IMR-90 (cell line): ENCODE measurements around the gene CDK6. TPM values are rescaled to one million over a fixed set of nuclear protein-coding genes. Genes with fewer than 3 reads are reported as not detected.

ENCODE experiments used
- ATAC-seq: fragments of 200-7000 bp; cut with Tn5 transposase; 2 replicates; pipeline ENCODE4 v1.9.1; 2020; ENCODE audit warnings: low read depth, mild to moderate bottlenecking, moderate library complexity
- BruUV-seq: library from RNA; stranded (reverse); fragments of 400-500 nt; replicated peaks from 2 replicates; lab custom pipeline; 2021; lab: Mats Ljungman, UMichigan
- CTCF ChIA-PET: fragments of 300-600 bp; formaldehyde crosslinking; extraction: SDS; loops from one replicate; lab custom pipeline; 2021; ENCODE audit warnings: antibody characterized with exemption; lab: Yijun Ruan, JAX
- POLR2A ChIA-PET: fragments of 300-600 bp; sonication (Branson Sonifier 250); formaldehyde crosslinking; loops from one replicate; lab custom pipeline; 2022; ENCODE audit warnings: antibody characterized with exemption; ENCODE audit not compliant: unreplicated experiment; lab: Charles Lee
- DNase-seq: peaks from one replicate; pipeline ENCODE4 v3.0.0; 2013
- H2AFZ ChIP-seq: replicated peaks from 2 replicates; pipeline ENCODE3; 2013; ENCODE audit warnings: low read length, mild to moderate bottlenecking; ENCODE audit not compliant: poor library complexity
- H2AK5ac ChIP-seq: 2 replicates; pipeline ENCODE4 v1.6.1; 2013; ENCODE audit warnings: low read depth, low read length, inconsistent platforms
- H2AK9ac ChIP-seq: replicated peaks from 2 replicates; pipeline ENCODE3; 2013; ENCODE audit warnings: mild to moderate bottlenecking, low read depth, low read length, moderate library complexity; ENCODE audit not compliant: poor library complexity
- H2BK120ac ChIP-seq: 2 replicates; pipeline ENCODE4 v1.6.1; 2013; ENCODE audit warnings: low read depth, low read length, inconsistent platforms
- H2BK15ac ChIP-seq: 3 replicates; pipeline ENCODE4 v1.6.1; 2013; ENCODE audit warnings: low read depth, low read length, inconsistent platforms
- H2BK20ac ChIP-seq: 2 replicates; pipeline ENCODE4 v1.6.1; 2013; ENCODE audit warnings: low read depth, mild to moderate bottlenecking, inconsistent platforms, low read length, moderate library complexity
- H2BK5ac ChIP-seq: 2 replicates; pipeline ENCODE4 v1.6.1; 2013; ENCODE audit warnings: mild to moderate bottlenecking, low read depth, low read length, inconsistent platforms; ENCODE audit not compliant: poor library complexity, severe bottlenecking
- H3K14ac ChIP-seq: replicated peaks from 2 replicates; pipeline ENCODE4 v1.6.1; 2013; ENCODE audit warnings: low read depth, low read length, inconsistent platforms
- H3K18ac ChIP-seq: 2 replicates; pipeline ENCODE4 v1.6.1; 2013; ENCODE audit warnings: low read depth, low read length, control low read depth
- H3K23ac ChIP-seq: 2 replicates; pipeline ENCODE4 v1.6.1; 2013; ENCODE audit warnings: low read depth, low read length, inconsistent platforms
- H3K27ac ChIP-seq: 2 replicates; pipeline ENCODE4 v1.5.1; 2013; ENCODE audit warnings: mild to moderate bottlenecking, control low read depth, low read length; ENCODE audit not compliant: insufficient read depth
- H3K27me3 ChIP-seq: 2 replicates; pipeline ENCODE4 v1.6.1; 2013; ENCODE audit warnings: low read length; ENCODE audit not compliant: control insufficient read depth, insufficient read depth
- H3K36me3 ChIP-seq: 2 replicates; pipeline ENCODE4 v1.6.1; 2013; ENCODE audit warnings: low read length, mixed read lengths; ENCODE audit not compliant: control insufficient read depth, insufficient read depth
- H3K4ac ChIP-seq: 2 replicates; pipeline ENCODE4 v1.6.1; 2013; ENCODE audit warnings: low read depth, low read length, inconsistent platforms
- H3K4me1 ChIP-seq: 2 replicates; pipeline ENCODE4 v1.6.1; 2013; ENCODE audit warnings: low read length, mixed read lengths; ENCODE audit not compliant: control insufficient read depth, insufficient read depth
- H3K4me2 ChIP-seq: 2 replicates; pipeline ENCODE4 v1.6.1; 2013; ENCODE audit warnings: low read depth, mild to moderate bottlenecking, control low read depth, low read length, moderate library complexity
- H3K4me3 ChIP-seq: 2 replicates; pipeline ENCODE4 v1.5.1; 2013; ENCODE audit warnings: low read depth, mild to moderate bottlenecking, control low read depth, low read length, moderate library complexity; ENCODE audit not compliant: insufficient read depth
- H3K56ac ChIP-seq: 2 replicates; pipeline ENCODE4 v1.6.1; 2013; ENCODE audit warnings: low read length, inconsistent platforms; ENCODE audit not compliant: insufficient read depth; ENCODE audit errors: extremely low read depth
- H3K79me1 ChIP-seq, 2 experiments: 2 replicates each; pipeline ENCODE4 v1.6.1; 2013; ENCODE audit warnings: low read length in 2 of 2, inconsistent platforms in 1 of 2, low read depth in 1 of 2
- H3K9ac ChIP-seq: 2 replicates; pipeline ENCODE4 v1.6.1; 2013; ENCODE audit warnings: low read depth, low read length, control low read depth
- H3K9me1 ChIP-seq: 2 replicates; pipeline ENCODE4 v1.6.1; 2013; ENCODE audit warnings: low read length, inconsistent platforms; ENCODE audit not compliant: insufficient read depth
- H3K9me3 ChIP-seq: 2 replicates; pipeline ENCODE4 v1.6.1; 2013; ENCODE audit warnings: low read length; ENCODE audit not compliant: control insufficient read depth, insufficient read depth
- H4K20me1 ChIP-seq: 2 replicates; pipeline ENCODE4 v1.6.1; 2013; ENCODE audit warnings: low read length, inconsistent platforms; ENCODE audit not compliant: insufficient read depth
- H4K5ac ChIP-seq: 2 replicates; pipeline ENCODE4 v1.6.1; 2013; ENCODE audit warnings: mild to moderate bottlenecking, low read depth, low read length, control low read depth
- H4K8ac ChIP-seq, 2 experiments: 2 replicates each; pipeline ENCODE4 v1.6.1; 2013; ENCODE audit warnings: low read depth in 2 of 2, low read length in 2 of 2, control low read depth in 1 of 2, inconsistent platforms in 1 of 2
- H4K91ac ChIP-seq: 2 replicates; pipeline ENCODE4 v1.6.1; 2013; ENCODE audit warnings: low read depth, low read length, inconsistent platforms; ENCODE audit not compliant: insufficient read depth
- CTCF ChIP-seq: conservative IDR thresholded peaks from 2 replicates; pipeline ENCODE4 v1.5.1; 2012; ENCODE audit warnings: mild to moderate bottlenecking, low read depth, low read length, improper control_type of control experiment
- RAD21 ChIP-seq: IDR thresholded peaks from 2 replicates; pipeline ENCODE4 v1.6.1; 2012; ENCODE audit warnings: low read length, improper control_type of control experiment
- RCOR1 ChIP-seq: IDR thresholded peaks from 2 replicates; pipeline ENCODE4 v1.6.1; 2012; ENCODE audit warnings: mild to moderate bottlenecking, low read length, improper control_type of control experiment; ENCODE audit not compliant: insufficient replicate concordance
- WGBS, 2 experiments: methylation state at CpG; one replicate each; pipeline versions ENCODE4 v1.1.5 to v1.1.7; 2013; ENCODE audit warnings: missing lambda C conversion rate in 2 of 2; ENCODE audit not compliant: insufficient read length in 1 of 2; ENCODE audit errors: extremely low coverage in 2 of 2; 5-methylcytosine and 5-hydroxymethylcytosine counted together
- dilution Hi-C: fragments of 300-500 bp; cut with HindIII; formaldehyde crosslinking; loops from one replicate; pipeline ENCODE4 v1.14.3; 2018; ENCODE audit warnings: low sequenced_read_pairs; ENCODE audit not compliant: unreplicated experiment
- in situ Hi-C: fragments of 300-500 bp; cut with MboI; formaldehyde crosslinking; loops from 3 replicates; pipeline ENCODE4 v1.14.3; 2019; ENCODE audit warnings: low sequenced_read_pairs, inconsistent platforms, mixed read lengths
- intact Hi-C: fragments of 100-400 bp; cut with micrococcal nuclease; formaldehyde crosslinking; loops from 2 replicates; pipeline ENCODE4 v1.10.0; 2022
- polyA plus RNA-seq, 3 experiments: library from polyadenylated mRNA; depleted of rRNA; stranded (reverse); fragments of >200 nt; gene quantifications; 2 replicates each; pipeline ENCODE4 v1.2.3, GENCODE V29; 2012; ENCODE audit warnings: low replicate concordance in 1 of 3
- total RNA-seq: library from RNA; depleted of rRNA; stranded (reverse); fragments of >200 nt; gene quantifications from 2 replicates; pipeline ENCODE4 v1.2.3, GENCODE V29; 2012

Gene CDK6
- total and polyA plus RNA-seq, 2 of the 4 experiments (the other 2 are of a cell fraction), result 21.5 to 195 TPM

DNA sequence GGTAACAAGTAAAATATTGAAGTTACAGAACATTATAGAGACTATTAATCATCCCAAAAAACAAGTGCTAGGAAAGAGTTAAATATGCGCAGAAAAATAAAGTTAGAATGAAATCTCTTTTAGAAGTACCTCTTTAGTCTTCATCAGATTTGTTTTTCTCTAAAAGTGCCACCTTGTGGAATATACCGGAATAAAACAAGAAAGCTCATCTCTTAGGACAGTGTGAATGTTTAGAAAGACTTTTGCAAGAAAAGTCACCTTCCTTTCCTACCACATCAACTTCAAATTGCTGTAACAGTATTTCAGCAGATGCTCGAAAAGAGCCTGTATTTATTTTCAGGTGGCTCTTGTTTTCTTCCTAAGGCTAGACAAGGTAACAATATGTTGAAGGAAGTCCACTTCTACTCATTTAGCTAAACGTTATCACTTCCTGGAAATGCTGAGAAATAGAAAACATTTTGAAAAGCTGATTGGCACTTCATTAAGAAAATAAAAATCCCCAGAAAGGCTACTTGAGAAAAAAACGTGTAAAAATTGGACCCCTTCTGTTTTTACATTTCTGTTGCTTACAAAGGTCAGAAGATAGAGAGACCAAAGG is 226.4 kb downstream of the CDK6 start:
- H2BK5ac ChIP-seq, result no peak overlapping the region
- DNase-seq (peak; percentile 37), ATAC-seq (peak; percentile 33; the same call in 1 of the 2 replicates)
- H4K91ac ChIP-seq, result no peak overlapping the region
- no peak overlapping the region for H3K4me2 ChIP-seq
- H3K18ac ChIP-seq, result no peak overlapping the region
- H3K23ac ChIP-seq, result no peak overlapping the region
- H4K20me1 ChIP-seq, result peaks cover 3% of the 10 kb centered on the region; the same call in 1 of the 2 replicates
- in situ Hi-C loops (no loop called here), dilution Hi-C loops (no loop called here), intact Hi-C loops (loop anchor here (5.0 kb wide), 1 partner anchor 83 kb away; the partner anchor contains the start of genes PEX1 and RBM48)
- H2BK20ac ChIP-seq, result no peak overlapping the region
- H3K27me3 ChIP-seq, result no peaks in the 10 kb centered on the region
- no peak overlapping the region for H3K56ac ChIP-seq
- H3K14ac ChIP-seq, result no peak overlapping the region
- no CpG with 5 or more reads among the region's 5 CpGs for WGBS, 2 experiments
- H4K8ac ChIP-seq, result no peak overlapping the region
- H3K4me1 ChIP-seq, result peaks cover 14% of the 10 kb centered on the region
- H2AK5ac ChIP-seq, result no peak overlapping the region
- TF ChIP-seq RAD21 (0 out of 2 replicates have a peak, but pooled peaks have one; percentile 5), RCOR1 (no peak), CTCF (0 out of 2 replicates have a peak, but pooled peaks have one; percentile 32)
- H3K9ac ChIP-seq, result no peak overlapping the region
- H3K79me1 ChIP-seq, result peaks cover 10 to 40% of the 10 kb centered on the region in 2 experiments
- H4K5ac ChIP-seq, result no peak overlapping the region
- H2AK9ac ChIP-seq, result no peak overlapping the region
- BruUV-seq, result no TSS peak
- H2BK15ac ChIP-seq, result no peak overlapping the region
- no peak overlapping the region for H3K4ac ChIP-seq
- no peak overlapping the region for H2AFZ ChIP-seq
- peaks cover 16% of the 10 kb centered on the region for H3K36me3 ChIP-seq
- H3K4me3 ChIP-seq, result no peak overlapping the region
- no peak overlapping the region for H3K27ac ChIP-seq
- ChIA-PET CTCF (interaction anchor here (0.5 to 0.9 kb wide), 5 partner anchors 9 to 227 kb away, joined by 3 read pairs; no protein-coding TSS in a partner anchor), POLR2A (no interaction called here)
- no peaks in the 10 kb centered on the region for H3K9me3 ChIP-seq
- peaks cover 6% of the 10 kb centered on the region for H3K9me1 ChIP-seq
- H2BK120ac ChIP-seq, result no peak overlapping the region
